HepG2 (cell line): ENCODE data around the gene RLF. TPM values are rescaled to one million over a fixed set of nuclear protein-coding genes. Genes with fewer than 3 reads are reported as not detected.

Experiments used
- ATAC-seq: fragments of 200-7000 bp; cut with Tn5 transposase; 3 replicates; pipeline ENCODE4 v1.9.1; 2020; ENCODE audit warnings: mild to moderate bottlenecking, moderate library complexity
- BruUV-seq: library from RNA; stranded (reverse); fragments of 400-500 nt; replicated peaks from 2 replicates; lab custom pipeline; 2021; lab: Mats Ljungman, UMichigan
- CTCF ChIA-PET: fragments of 300-600 bp; formaldehyde crosslinking; extraction: SDS; loops from one replicate; lab custom pipeline; 2021; ENCODE audit warnings: low total read pairs, inconsistent platforms, low intra/inter-chr PET ratio; lab: Yijun Ruan, JAX
- POLR2A ChIA-PET: fragments of 350-600 bp; sonication (Branson Sonifier 250); formaldehyde crosslinking; loops from one replicate; lab custom pipeline; 2020; ENCODE audit warnings: antibody characterized with exemption, inconsistent platforms; lab: Yijun Ruan, JAX
- DNase-seq: peaks from one replicate; pipeline ENCODE4 v3.0.0-alpha.2; 2015; ENCODE audit warnings: low spot score
- FAIRE-seq: peaks from 3 replicates; lab custom pipeline; 2011; peaks lifted over from hg19 to GRCh38; lab: Jason Lieb, UNC
- H2AFZ ChIP-seq: one replicate; pipeline ENCODE4 v1.6.1; 2011; ENCODE audit warnings: low read length, inconsistent platforms
- H3K27ac ChIP-seq: fragments of 300-600 bp; 3 replicates; pipeline ENCODE4 v1.8.0; 2011; ENCODE audit warnings: mixed run types, mild to moderate bottlenecking, mixed read lengths, low read length, inconsistent platforms; ENCODE audit not compliant: insufficient read depth; ENCODE audit errors: extremely low read length
- H3K27me3 ChIP-seq, 2 experiments: fragments of 200-600 bp in 1 of 2; 2 replicates in 1 of 2; 3 replicates in 1 of 2; pipeline versions ENCODE4 v1.6.0 to v1.8.0; 2011; ENCODE audit warnings: low read length in 2 of 2, mild to moderate bottlenecking in 2 of 2, moderate library complexity in 2 of 2, inconsistent platforms in 1 of 2; ENCODE audit not compliant: insufficient read depth in 2 of 2, control insufficient read depth in 1 of 2
- H3K36me3 ChIP-seq, 2 experiments: fragments of 200-600 bp in 1 of 2; replicated peaks in 1 of 2; 2 replicates in 1 of 2; 3 replicates in 1 of 2; pipeline versions ENCODE4 v1.5.1 to v1.8.0; 2011; ENCODE audit warnings: low read length in 2 of 2, inconsistent platforms in 1 of 2; ENCODE audit not compliant: insufficient read depth in 2 of 2, control insufficient read depth in 1 of 2
- H3K4me1 ChIP-seq: 2 replicates; pipeline ENCODE4 v1.5.1; 2012; ENCODE audit warnings: low read length, inconsistent platforms; ENCODE audit not compliant: insufficient read depth
- H3K4me2 ChIP-seq: 2 replicates; pipeline ENCODE4 v1.6.0; 2011; ENCODE audit warnings: low read depth, low read length, inconsistent platforms
- H3K4me3 ChIP-seq, 3 experiments: fragments of 200-600 bp in 1 of 3; sonication (generic), shearing (Covaris generic) in 1 of 3; replicated peaks in 1 of 3; 2 replicates each; pipeline ENCODE4 v1.5.1; 2011 to 2016; ENCODE audit warnings: low read length in 3 of 3, inconsistent platforms in 2 of 3, low read depth in 2 of 3, mild to moderate bottlenecking in 2 of 3, control low read depth in 1 of 3, mixed read lengths in 1 of 3; ENCODE audit not compliant: insufficient read depth in 1 of 3
- H3K79me2 ChIP-seq: one replicate; pipeline ENCODE4 v1.6.1; 2011; ENCODE audit warnings: low read length, inconsistent platforms; ENCODE audit not compliant: insufficient read depth
- H3K9ac ChIP-seq: 2 replicates; pipeline ENCODE4 v1.6.0; 2011; ENCODE audit warnings: mild to moderate bottlenecking, low read depth, low read length, inconsistent platforms; ENCODE audit not compliant: insufficient read depth
- H3K9me3 ChIP-seq: 2 replicates; pipeline ENCODE4 v1.5.1; 2012; ENCODE audit warnings: mild to moderate bottlenecking, low read length
- H4K20me1 ChIP-seq: 2 replicates; pipeline ENCODE4 v1.6.0; 2011; ENCODE audit warnings: inconsistent platforms, mild to moderate bottlenecking, low read length, moderate library complexity; ENCODE audit not compliant: insufficient read depth
- BCL3 ChIP-seq: sonication (generic); formaldehyde crosslinking; IDR thresholded peaks from 2 replicates; pipeline ENCODE4 v1.5.1; 2020; ENCODE audit warnings: mild to moderate bottlenecking, missing genetic modification reagents, moderate library complexity
- CENPX ChIP-seq: sonication (generic); formaldehyde crosslinking; IDR thresholded peaks from 2 replicates; pipeline ENCODE4 v1.9.0; 2021; ENCODE audit warnings: mild to moderate bottlenecking, missing genetic modification reagents, moderate library complexity
- FOXM1 ChIP-seq: sonication (generic); formaldehyde crosslinking; IDR thresholded peaks from 2 replicates; pipeline ENCODE4 v1.5.0; 2020; ENCODE audit warnings: missing genetic modification reagents
- KLF6 ChIP-seq: IDR thresholded peaks from 2 replicates; pipeline ENCODE4 v1.8.0; 2016; ENCODE audit warnings: missing biosample characterization, missing genetic modification reagents
- MAFG ChIP-seq: sonication (generic); formaldehyde crosslinking; IDR thresholded peaks from 2 replicates; pipeline ENCODE4 v1.5.1; 2020; ENCODE audit warnings: mild to moderate bottlenecking, missing genetic modification reagents
- MLX ChIP-seq: IDR thresholded peaks from 2 replicates; pipeline ENCODE4 v1.6.1; 2016
- NFATC3 ChIP-seq: sonication (generic); formaldehyde crosslinking; IDR thresholded peaks from 2 replicates; pipeline ENCODE4 v1.5.1; 2020; ENCODE audit warnings: mild to moderate bottlenecking, missing genetic modification reagents
- PITX1 ChIP-seq: sonication (generic); formaldehyde crosslinking; IDR thresholded peaks from 2 replicates; pipeline ENCODE4 v1.5.1; 2020; ENCODE audit warnings: mild to moderate bottlenecking, missing genetic modification reagents
- POLR2G ChIP-seq: fragments of 200-400 bp; formaldehyde crosslinking; IDR thresholded peaks from 2 replicates; pipeline ENCODE4 v1.6.1; 2018; ENCODE audit warnings: mild to moderate bottlenecking, low read depth, low read length, moderate library complexity
- THAP7 ChIP-seq: sonication (generic); formaldehyde crosslinking; IDR thresholded peaks from 2 replicates; pipeline ENCODE4 v1.8.1; 2023; ENCODE audit warnings: mild to moderate bottlenecking, missing genetic modification reagents
- U2AF2 ChIP-seq: fragments of 200-400 bp; formaldehyde crosslinking; IDR thresholded peaks from 2 replicates; pipeline ENCODE4 v1.6.1; 2017; ENCODE audit warnings: low read depth, mild to moderate bottlenecking, low read length
- ZNF260 ChIP-seq: sonication (generic); formaldehyde crosslinking; IDR thresholded peaks from 2 replicates; pipeline ENCODE4 v1.4.0; 2020; ENCODE audit warnings: missing genetic modification reagents, low read depth, mild to moderate bottlenecking, borderline replicate concordance
- ZNF574 ChIP-seq: sonication (generic); formaldehyde crosslinking; IDR thresholded peaks from 2 replicates; pipeline ENCODE4 v1.4.0; 2020; ENCODE audit warnings: missing genetic modification reagents
- WGBS: methylation state at CpG from one replicate; pipeline ENCODE4 v1.1.6; 2017; ENCODE audit warnings: low lambda C conversion rate; 5-methylcytosine and 5-hydroxymethylcytosine counted together
- in situ Hi-C: cut with HindIII; loops from 2 replicates; pipeline ENCODE4 v1.10.0; 2017; ENCODE audit warnings: low pct_unique_long_range_greater_than_20kb; ENCODE audit not compliant: extremely low pct_ligation_motif_present
- intact Hi-C: fragments of 100-400 bp; cut with micrococcal nuclease; formaldehyde crosslinking; loops from one replicate; pipeline ENCODE4 v1.10.0; 2022; ENCODE audit not compliant: unreplicated experiment
- polyA plus RNA-seq, 8 experiments: library from polyadenylated mRNA; depleted of rRNA in 3 of 8; stranded (reverse) in 7 of 8; unstranded in 1 of 8; fragments of >200 nt; fragmentation: Illumina TruSeq in 4 of 8; extraction: Trizol in 4 of 8; gene quantifications; 2 replicates each; pipeline versions ENCODE4 v1.2.1 to v1.2.3, GENCODE V29; 2011 to 2016; ENCODE audit warnings: low read depth in 4 of 8, missing spikeins in 1 of 8, mixed read lengths in 1 of 8; ENCODE audit not compliant: insufficient read depth in 1 of 8
- total RNA-seq, 5 experiments: library from RNA; depleted of rRNA; stranded (reverse); fragments of >200 nt; fragmentation: Illumina TruSeq; extraction: Trizol; gene quantifications; 2 replicates each; pipeline ENCODE4 v1.2.3, GENCODE V29; 2016; ENCODE audit warnings: low read depth in 1 of 5
- TF ChIP-seq, protein P1 (sequence below): sonication (generic); formaldehyde crosslinking; IDR thresholded peaks from 2 replicates; pipeline ENCODE4 v1.4.0; 2020; ENCODE audit warnings: missing genetic modification reagents

The RLF gene
- total and polyA plus RNA-seq, 2 of the 13 experiments (the other 11 are each of a cell fraction or from before 2014, with no cell fraction given) = 9.0 to 15.7 TPM

DNA sequence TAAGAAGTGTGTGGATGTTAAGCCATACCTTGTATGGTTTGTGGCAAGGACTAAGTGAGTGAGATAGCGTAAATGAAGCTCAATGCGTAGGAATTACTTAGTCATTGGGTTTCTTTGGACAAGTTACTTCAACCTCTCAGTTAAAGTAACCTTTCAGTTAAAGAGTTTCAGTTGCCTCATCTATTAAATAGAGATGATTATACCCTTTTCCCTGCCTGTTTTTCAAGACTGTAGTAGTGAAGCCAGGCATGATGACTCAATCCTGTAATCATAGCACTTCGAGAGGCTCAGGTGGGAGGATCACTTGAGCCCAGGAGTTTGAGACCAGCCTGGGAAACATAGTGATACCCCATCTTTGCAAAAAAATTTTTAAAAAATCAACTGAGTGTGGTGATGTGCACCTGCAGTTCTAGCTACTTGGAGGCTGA, 103.2 kb downstream of the RLF start:
- H3K79me2 ChIP-seq = peaks cover 23% of the 10 kb centered on the region
- no peak for ATAC-seq
- in situ Hi-C loops = no loop called here
- no peaks in the 10 kb centered on the region for H3K9me3 ChIP-seq
- 100% methylated on average over 3 of the region's 3 CpGs for WGBS
- ChIA-PET POLR2A (no interaction called here), CTCF (no interaction called here)
- H3K4me1 ChIP-seq = peaks cover 4% of the 10 kb centered on the region; the same call in 1 of the 2 replicates
- no peak overlapping the region for H3K4me2 ChIP-seq
- no peak overlapping the region for H3K4me3 ChIP-seq
- no peak overlapping the region for H3K27ac ChIP-seq
- H4K20me1 ChIP-seq = no peaks in the 10 kb centered on the region
- peaks cover 7 to 42% of the 10 kb centered on the region in 2 experiments; a peak in 4 of 5 replicates for H3K36me3 ChIP-seq
- intact Hi-C loops = no loop called here
- FAIRE-seq = no peak
- H3K27me3 ChIP-seq = no peaks in the 10 kb centered on the region
- DNase-seq = no peak
- BruUV-seq = no TSS peak
- no peak overlapping the region for H3K9ac ChIP-seq
- no peak overlapping the region for H2AFZ ChIP-seq
- TF ChIP-seq NFATC3 (CRISPR knock-in tag) (no peak), BCL3 (CRISPR knock-in tag) (no peak), MAFG (no peak), CENPX (no peak), U2AF2 (no peak), PITX1 (CRISPR knock-in tag) (no peak), FOXM1 (CRISPR knock-in tag) (no peak), POLR2G (no peak), ZNF574 (CRISPR knock-in tag) (no peak), THAP7 (CRISPR knock-in tag) (no peak), ZNF260 (CRISPR knock-in tag) (no peak), KLF6 (CRISPR knock-in tag) (no peak), MLX (CRISPR knock-in tag) (no peak)
- TF ChIP-seq, protein P1, sequence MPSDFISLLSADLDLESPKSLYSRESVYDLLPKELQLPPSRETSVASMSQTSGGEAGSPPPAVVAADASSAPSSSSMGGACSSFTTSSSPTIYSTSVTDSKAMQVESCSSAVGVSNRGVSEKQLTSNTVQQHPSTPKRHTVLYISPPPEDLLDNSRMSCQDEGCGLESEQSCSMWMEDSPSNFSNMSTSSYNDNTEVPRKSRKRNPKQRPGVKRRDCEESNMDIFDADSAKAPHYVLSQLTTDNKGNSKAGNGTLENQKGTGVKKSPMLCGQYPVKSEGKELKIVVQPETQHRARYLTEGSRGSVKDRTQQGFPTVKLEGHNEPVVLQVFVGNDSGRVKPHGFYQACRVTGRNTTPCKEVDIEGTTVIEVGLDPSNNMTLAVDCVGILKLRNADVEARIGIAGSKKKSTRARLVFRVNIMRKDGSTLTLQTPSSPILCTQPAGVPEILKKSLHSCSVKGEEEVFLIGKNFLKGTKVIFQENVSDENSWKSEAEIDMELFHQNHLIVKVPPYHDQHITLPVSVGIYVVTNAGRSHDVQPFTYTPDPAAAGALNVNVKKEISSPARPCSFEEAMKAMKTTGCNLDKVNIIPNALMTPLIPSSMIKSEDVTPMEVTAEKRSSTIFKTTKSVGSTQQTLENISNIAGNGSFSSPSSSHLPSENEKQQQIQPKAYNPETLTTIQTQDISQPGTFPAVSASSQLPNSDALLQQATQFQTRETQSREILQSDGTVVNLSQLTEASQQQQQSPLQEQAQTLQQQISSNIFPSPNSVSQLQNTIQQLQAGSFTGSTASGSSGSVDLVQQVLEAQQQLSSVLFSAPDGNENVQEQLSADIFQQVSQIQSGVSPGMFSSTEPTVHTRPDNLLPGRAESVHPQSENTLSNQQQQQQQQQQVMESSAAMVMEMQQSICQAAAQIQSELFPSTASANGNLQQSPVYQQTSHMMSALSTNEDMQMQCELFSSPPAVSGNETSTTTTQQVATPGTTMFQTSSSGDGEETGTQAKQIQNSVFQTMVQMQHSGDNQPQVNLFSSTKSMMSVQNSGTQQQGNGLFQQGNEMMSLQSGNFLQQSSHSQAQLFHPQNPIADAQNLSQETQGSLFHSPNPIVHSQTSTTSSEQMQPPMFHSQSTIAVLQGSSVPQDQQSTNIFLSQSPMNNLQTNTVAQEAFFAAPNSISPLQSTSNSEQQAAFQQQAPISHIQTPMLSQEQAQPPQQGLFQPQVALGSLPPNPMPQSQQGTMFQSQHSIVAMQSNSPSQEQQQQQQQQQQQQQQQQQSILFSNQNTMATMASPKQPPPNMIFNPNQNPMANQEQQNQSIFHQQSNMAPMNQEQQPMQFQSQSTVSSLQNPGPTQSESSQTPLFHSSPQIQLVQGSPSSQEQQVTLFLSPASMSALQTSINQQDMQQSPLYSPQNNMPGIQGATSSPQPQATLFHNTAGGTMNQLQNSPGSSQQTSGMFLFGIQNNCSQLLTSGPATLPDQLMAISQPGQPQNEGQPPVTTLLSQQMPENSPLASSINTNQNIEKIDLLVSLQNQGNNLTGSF (CRISPR knock-in tag) = no peak
